Measurements from ENCODE around the gene C10orf120. TPM values are rescaled to one million over a fixed set of nuclear protein-coding genes. Genes with fewer than 3 reads are reported as not detected.

C10orf120 gene
- total and polyA plus RNA-seq, 8 donors, result 0.12 to 0.23 (median 0.19) TPM; not detected in 3

DNA sequence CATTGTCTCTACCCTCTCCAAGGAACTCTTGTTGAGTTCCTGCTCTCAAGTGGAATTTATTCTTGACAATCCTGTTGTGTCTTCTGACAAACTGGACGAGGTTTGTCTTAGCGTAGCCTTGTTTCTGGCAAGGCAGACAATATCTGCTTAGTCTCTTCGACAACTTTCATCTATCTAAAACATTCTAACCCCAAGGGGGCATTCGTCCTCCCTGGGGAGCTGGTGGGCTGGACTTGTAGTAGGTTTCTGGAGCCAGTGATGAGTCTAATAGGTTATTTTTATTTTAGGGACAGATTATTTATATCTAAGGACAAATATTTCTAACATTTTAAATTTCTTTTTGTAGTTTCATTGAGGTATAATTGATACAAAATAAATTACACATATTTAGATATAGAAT, 7.3 kb upstream of the C10orf120 start:
- H3K27ac ChIP-seq, result no peak overlapping the region
- peaks cover 21 to 45% (median 43%) of the 10 kb centered on the region in 3 donors for H3K4me1 ChIP-seq
- TF ChIP-seq CTCF (IDR thresholded peaks at IDR 0.05), result no peak
- H3K4me3 ChIP-seq, result no peak overlapping the region
- WGBS, 2 donors, result 80 to 82% methylated on average over 4 of the region's 4 CpGs
- H3K27me3 ChIP-seq, result no peaks in the 10 kb centered on the region
- no peaks in the 10 kb centered on the region for H3K9me3 ChIP-seq
- H3K36me3 ChIP-seq, result no peaks in the 10 kb centered on the region
- no peak for ATAC-seq
- intact Hi-C loops (cut with DNase I), result loop anchor here in 2 of 3 donors (5.0 to 10.0 kb wide), 3 partner anchors 60 to 132 kb away; no protein-coding TSS in a partner anchor
- FAIRE-seq, result no peak
- DNase-seq, result no peak

GRCh38 chr10:122706467-122706866, 6.8 kb upstream of the C10orf120 start:
- FAIRE-seq (no peak), DNase-seq (no peak), ATAC-seq (no peak)
- intact Hi-C loops (cut with DNase I), result loop anchor here in 2 of 3 donors (5.0 to 10.0 kb wide), 3 partner anchors 59 to 132 kb away; no protein-coding TSS in a partner anchor
- 89 to 90% methylated on average over 2 of the region's 2 CpGs for WGBS, 2 donors
- no peaks in the 10 kb centered on the region for H3K36me3 ChIP-seq
- H3K27me3 ChIP-seq, result no peaks in the 10 kb centered on the region
- no peak overlapping the region for H3K4me3 ChIP-seq
- no peak overlapping the region for H3K27ac ChIP-seq
- no peaks in the 10 kb centered on the region for H3K9me3 ChIP-seq
- H3K4me1 ChIP-seq, result peaks cover 25 to 45% (median 44%) of the 10 kb centered on the region in 3 donors
- no peak for TF ChIP-seq CTCF (IDR thresholded peaks at IDR 0.05)

DNA sequence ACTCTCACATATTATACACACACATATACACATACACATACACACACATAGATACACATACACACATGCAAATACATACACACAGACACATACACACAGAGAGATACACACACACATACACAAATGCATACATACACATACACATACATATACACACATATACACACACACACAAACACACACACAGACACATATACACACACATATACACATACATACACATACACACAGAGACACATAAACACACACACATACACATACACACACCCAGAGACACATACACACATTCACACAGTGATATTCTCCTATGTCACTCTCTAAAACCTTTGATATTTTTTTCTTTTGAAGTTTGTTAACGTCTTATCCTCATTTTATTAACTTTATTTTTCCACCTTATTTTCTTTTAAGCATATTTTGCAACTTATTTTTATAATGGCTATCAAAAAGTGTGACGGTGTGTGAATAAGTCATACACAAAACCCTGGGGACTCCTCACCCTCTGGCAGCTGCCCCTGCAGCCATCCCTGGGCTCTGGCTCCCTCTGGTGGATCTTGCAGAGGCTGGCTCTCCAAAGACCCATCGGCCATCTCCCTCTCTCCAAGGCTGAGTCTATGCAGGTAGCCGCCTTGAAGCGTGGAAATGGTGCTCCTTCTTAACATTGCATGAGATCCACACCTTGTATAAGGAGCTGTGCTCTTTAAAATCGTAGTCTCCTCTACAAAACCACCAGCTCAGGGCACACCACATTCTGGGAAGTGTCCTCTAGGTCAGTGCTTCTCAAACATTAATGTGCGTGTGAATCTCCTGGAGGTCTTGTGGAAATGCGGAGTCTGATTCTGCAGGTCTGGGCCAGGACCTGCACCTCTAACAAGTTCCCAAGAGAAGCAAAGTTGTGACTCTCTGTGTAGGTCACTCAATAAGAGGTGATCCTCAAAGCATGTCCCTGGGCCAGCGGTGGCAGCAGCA, 4.1 kb upstream of the C10orf120 start:
- H3K4me1 ChIP-seq, result peaks cover 16 to 33% (median 31%) of the 10 kb centered on the region in 3 donors
- peak; percentile 73 to 80 (median 77) for TF ChIP-seq CTCF (IDR thresholded peaks at IDR 0.05)
- H3K9me3 ChIP-seq, result no peaks in the 10 kb centered on the region
- DNase-seq (peak; percentile 67 to 91 (median 84)), FAIRE-seq (peak; percentile 45), ATAC-seq (peak; percentile 79 to 93 (median 88))
- H3K27me3 ChIP-seq, result no peaks in the 10 kb centered on the region
- intact Hi-C loops (cut with DNase I), result loop anchor here in 1 of 3 donors (10.0 kb wide), 1 partner anchor 129 kb away; no protein-coding TSS in a partner anchor
- peak overlapping the region in 2 of 4 donors; percentile 32 to 67 for H3K27ac ChIP-seq
- WGBS, 2 donors, result 39 to 41% methylated on average over 9 of the region's 9 CpGs
- H3K36me3 ChIP-seq, result no peaks in the 10 kb centered on the region
- no peak overlapping the region for H3K4me3 ChIP-seq

DNA sequence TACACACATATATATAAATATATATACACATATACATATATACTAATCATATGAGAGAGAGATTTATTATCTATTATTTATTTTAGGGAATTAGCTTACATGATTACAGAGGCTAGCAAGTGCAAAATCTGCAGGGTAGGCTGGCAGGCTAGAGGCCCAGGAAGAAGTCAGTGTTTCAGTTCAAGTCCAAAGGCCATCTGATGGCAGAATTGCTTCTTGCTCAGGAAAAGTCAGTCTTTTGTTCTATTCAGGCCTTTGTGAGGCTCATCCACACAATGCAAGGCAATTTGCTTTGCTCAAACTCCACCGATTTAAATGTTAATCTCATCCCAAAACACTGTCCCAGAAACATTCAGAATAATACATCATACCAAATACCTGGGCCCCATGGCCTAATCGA, 2.6 kb upstream of the C10orf120 start:
- Histone ChIP-seq H3K27ac (peak overlapping the region; percentile 7 to 74 (median 50)), H3K36me3 (no peaks in the 10 kb centered on the region), H3K4me1 (peaks cover 16 to 33% (median 31%) of the 10 kb centered on the region in 3 donors), H3K27me3 (no peaks in the 10 kb centered on the region), H3K4me3 (no peak overlapping the region), H3K9me3 (no peaks in the 10 kb centered on the region)
- TF ChIP-seq CTCF (IDR thresholded peaks at IDR 0.05), result no peak
- FAIRE-seq, result no peak
- peak; percentile 20 to 47 (median 40) for ATAC-seq
- intact Hi-C loops (cut with DNase I), result loop anchor here in 1 of 3 donors (10.0 kb wide), 1 partner anchor 127 kb away; no protein-coding TSS in a partner anchor
- DNase-seq, result no peak
- WGBS, 2 donors, result 54 to 67% methylated on average over 2 of the region's 2 CpGs

All from pancreas (tissue), 10 donors.